ENCODE data around the gene PECR. TPM values are rescaled to one million over a fixed set of nuclear protein-coding genes. Genes with fewer than 3 reads are reported as not detected.
"Not testable (repeated sequence)": the region's sequence is repeated elsewhere in the genome, so short reads cannot be mapped to it uniquely, and the experiment has no call there.

PECR gene
- total RNA-seq, 1 donor from 2014 or later, result 16.2 TPM

- not testable (repeated sequence) for H3K9me3 ChIP-seq (ENCODE audit: control insufficient read depth in 3 of 3, low read length in 3 of 3); H3K9ac ChIP-seq (ENCODE audit: low read depth in 1 of 3, low read length in 3 of 3); H3K27ac ChIP-seq (ENCODE audit: low read depth, low read length); H3K4me3 ChIP-seq (ENCODE audit: low read length in 3 of 3); H3K36me3 ChIP-seq (ENCODE audit: control insufficient read depth in 3 of 3, insufficient read depth in 3 of 3, low read length in 3 of 3); H3K27me3 ChIP-seq (ENCODE audit: control insufficient read depth in 3 of 3, insufficient read depth in 3 of 3, low read length in 3 of 3)
- H3K4me1 ChIP-seq (ENCODE audit: control insufficient read depth in 3 of 3, insufficient read depth in 3 of 3, low read length in 3 of 3), result peaks cover 5 to 11% (median 6%) of the 10 kb centered on the region in 3 donors
Measured at GRCh38 chr2:216009215-216009614, 72.4 kb downstream of the PECR start.

- Histone ChIP-seq H3K9me3 (ENCODE audit: control insufficient read depth in 3 of 3, low read length in 3 of 3) (no peaks in the 10 kb centered on the region), H3K27ac (ENCODE audit: low read depth, low read length) (no peak overlapping the region), H3K4me1 (ENCODE audit: control insufficient read depth in 3 of 3, insufficient read depth in 3 of 3, low read length in 3 of 3) (peaks cover 5 to 6% (median 6%) of the 10 kb centered on the region in 3 donors), H3K36me3 (ENCODE audit: control insufficient read depth in 3 of 3, insufficient read depth in 3 of 3, low read length in 3 of 3) (no peaks in the 10 kb centered on the region), H3K27me3 (ENCODE audit: control insufficient read depth in 3 of 3, insufficient read depth in 3 of 3, low read length in 3 of 3) (no peaks in the 10 kb centered on the region), H3K4me3 (ENCODE audit: low read length in 3 of 3) (no peak overlapping the region), H3K9ac (ENCODE audit: low read depth in 1 of 3, low read length in 3 of 3) (no peak overlapping the region)
Measured at GRCh38 chr2:216008387-216008786, 73.2 kb downstream of the PECR start.

GRCh38 chr2:216006164-216006663 lies 75.4 kb downstream of the PECR start:
- Histone ChIP-seq H3K4me3 (ENCODE audit: low read length in 3 of 3) (no peak overlapping the region), H3K27ac (ENCODE audit: low read depth, low read length) (no peak overlapping the region), H3K9me3 (ENCODE audit: control insufficient read depth in 3 of 3, low read length in 3 of 3) (no peaks in the 10 kb centered on the region), H3K27me3 (ENCODE audit: control insufficient read depth in 3 of 3, insufficient read depth in 3 of 3, low read length in 3 of 3) (no peaks in the 10 kb centered on the region), H3K9ac (ENCODE audit: low read depth in 1 of 3, low read length in 3 of 3) (no peak overlapping the region), H3K4me1 (ENCODE audit: control insufficient read depth in 3 of 3, insufficient read depth in 3 of 3, low read length in 3 of 3) (peaks cover 0 to 3% (median 0%) of the 10 kb centered on the region in 3 donors), H3K36me3 (ENCODE audit: control insufficient read depth in 3 of 3, insufficient read depth in 3 of 3, low read length in 3 of 3) (no peaks in the 10 kb centered on the region)

- no peaks in the 10 kb centered on the region for H3K9me3 ChIP-seq (ENCODE audit: control insufficient read depth in 3 of 3, low read length in 3 of 3)
- no peak overlapping the region for H3K9ac ChIP-seq (ENCODE audit: low read depth in 1 of 3, low read length in 3 of 3)
- no peaks in the 10 kb centered on the region for H3K36me3 ChIP-seq (ENCODE audit: control insufficient read depth in 3 of 3, insufficient read depth in 3 of 3, low read length in 3 of 3)
- H3K27me3 ChIP-seq (ENCODE audit: control insufficient read depth in 3 of 3, insufficient read depth in 3 of 3, low read length in 3 of 3), result no peaks in the 10 kb centered on the region
- peaks cover 0 to 3% (median 0%) of the 10 kb centered on the region in 3 donors for H3K4me1 ChIP-seq (ENCODE audit: control insufficient read depth in 3 of 3, insufficient read depth in 3 of 3, low read length in 3 of 3)
- H3K4me3 ChIP-seq (ENCODE audit: low read length in 3 of 3), result no peak overlapping the region
- H3K27ac ChIP-seq (ENCODE audit: low read depth, low read length), result no peak overlapping the region
Measured at GRCh38 chr2:216004697-216005283, 76.8 kb downstream of the PECR start.

- H3K4me3 ChIP-seq (ENCODE audit: low read length in 3 of 3), result no peak overlapping the region
- H3K27me3 ChIP-seq (ENCODE audit: control insufficient read depth in 3 of 3, insufficient read depth in 3 of 3, low read length in 3 of 3), result no peaks in the 10 kb centered on the region
- no peak overlapping the region for H3K27ac ChIP-seq (ENCODE audit: low read depth, low read length)
- H3K9ac ChIP-seq (ENCODE audit: low read depth in 1 of 3, low read length in 3 of 3), result no peak overlapping the region
- peaks cover 0 to 3% (median 0%) of the 10 kb centered on the region in 3 donors for H3K4me1 ChIP-seq (ENCODE audit: control insufficient read depth in 3 of 3, insufficient read depth in 3 of 3, low read length in 3 of 3)
- H3K36me3 ChIP-seq (ENCODE audit: control insufficient read depth in 3 of 3, insufficient read depth in 3 of 3, low read length in 3 of 3), result no peaks in the 10 kb centered on the region
- H3K9me3 ChIP-seq (ENCODE audit: control insufficient read depth in 3 of 3, low read length in 3 of 3), result no peaks in the 10 kb centered on the region
Measured at GRCh38 chr2:216003876-216004696, 77.5 kb downstream of the PECR start.

GRCh38 chr2:216002693-216003092 lies 78.9 kb downstream of the PECR start:
- no peaks in the 10 kb centered on the region for H3K27me3 ChIP-seq (ENCODE audit: control insufficient read depth in 3 of 3, insufficient read depth in 3 of 3, low read length in 3 of 3)
- no peaks in the 10 kb centered on the region for H3K9me3 ChIP-seq (ENCODE audit: control insufficient read depth in 3 of 3, low read length in 3 of 3)
- no peak overlapping the region for H3K27ac ChIP-seq (ENCODE audit: low read depth, low read length)
- peaks cover 0 to under 1% (median 0%) of the 10 kb centered on the region in 3 donors for H3K36me3 ChIP-seq (ENCODE audit: control insufficient read depth in 3 of 3, insufficient read depth in 3 of 3, low read length in 3 of 3)
- H3K4me3 ChIP-seq (ENCODE audit: low read length in 3 of 3), result no peak overlapping the region
- H3K4me1 ChIP-seq (ENCODE audit: control insufficient read depth in 3 of 3, insufficient read depth in 3 of 3, low read length in 3 of 3), result peaks cover 0 to 3% (median 0%) of the 10 kb centered on the region in 3 donors
- H3K9ac ChIP-seq (ENCODE audit: low read depth in 1 of 3, low read length in 3 of 3), result no peak overlapping the region

GRCh38 chr2:216002101-216002678 lies 79.4 kb downstream of the PECR start:
- Histone ChIP-seq H3K9me3 (ENCODE audit: control insufficient read depth in 3 of 3, low read length in 3 of 3) (no peaks in the 10 kb centered on the region), H3K9ac (ENCODE audit: low read depth in 1 of 3, low read length in 3 of 3) (no peak overlapping the region), H3K4me3 (ENCODE audit: low read length in 3 of 3) (no peak overlapping the region), H3K36me3 (ENCODE audit: control insufficient read depth in 3 of 3, insufficient read depth in 3 of 3, low read length in 3 of 3) (peaks cover 0 to 2% (median 0%) of the 10 kb centered on the region in 3 donors), H3K27me3 (ENCODE audit: control insufficient read depth in 3 of 3, insufficient read depth in 3 of 3, low read length in 3 of 3) (no peaks in the 10 kb centered on the region), H3K27ac (ENCODE audit: low read depth, low read length) (no peak overlapping the region), H3K4me1 (ENCODE audit: control insufficient read depth in 3 of 3, insufficient read depth in 3 of 3, low read length in 3 of 3) (peaks cover 0 to 3% (median 0%) of the 10 kb centered on the region in 3 donors)

- no peaks in the 10 kb centered on the region for H3K27me3 ChIP-seq (ENCODE audit: control insufficient read depth in 3 of 3, insufficient read depth in 3 of 3, low read length in 3 of 3)
- H3K27ac ChIP-seq (ENCODE audit: low read depth, low read length), result no peak overlapping the region
- H3K9ac ChIP-seq (ENCODE audit: low read depth in 1 of 3, low read length in 3 of 3), result no peak overlapping the region
- peaks cover 0 to 3% (median 0%) of the 10 kb centered on the region in 3 donors for H3K4me1 ChIP-seq (ENCODE audit: control insufficient read depth in 3 of 3, insufficient read depth in 3 of 3, low read length in 3 of 3)
- H3K4me3 ChIP-seq (ENCODE audit: low read length in 3 of 3), result no peak overlapping the region
- H3K36me3 ChIP-seq (ENCODE audit: control insufficient read depth in 3 of 3, insufficient read depth in 3 of 3, low read length in 3 of 3), result peaks cover 0 to 2% (median 0%) of the 10 kb centered on the region in 3 donors
- H3K9me3 ChIP-seq (ENCODE audit: control insufficient read depth in 3 of 3, low read length in 3 of 3), result no peaks in the 10 kb centered on the region
Measured at GRCh38 chr2:216001216-216002100, 80.2 kb downstream of the PECR start.

- Histone ChIP-seq H3K36me3 (ENCODE audit: control insufficient read depth in 3 of 3, insufficient read depth in 3 of 3, low read length in 3 of 3) (peaks cover 0 to 2% (median 2%) of the 10 kb centered on the region in 3 donors), H3K9me3 (ENCODE audit: control insufficient read depth in 3 of 3, low read length in 3 of 3) (no peaks in the 10 kb centered on the region), H3K4me1 (ENCODE audit: control insufficient read depth in 3 of 3, insufficient read depth in 3 of 3, low read length in 3 of 3) (peaks cover 0 to 3% (median 0%) of the 10 kb centered on the region in 3 donors), H3K9ac (ENCODE audit: low read depth in 1 of 3, low read length in 3 of 3) (no peak overlapping the region), H3K27me3 (ENCODE audit: control insufficient read depth in 3 of 3, insufficient read depth in 3 of 3, low read length in 3 of 3) (no peaks in the 10 kb centered on the region), H3K27ac (ENCODE audit: low read depth, low read length) (no peak overlapping the region), H3K4me3 (ENCODE audit: low read length in 3 of 3) (no peak overlapping the region)
Measured at GRCh38 chr2:215998636-215999035, 83.0 kb downstream of the PECR start.
